GM21717 (cell line): Measurements from ENCODE around the gene JUNB.
"Not testable (repeated sequence)": the region's sequence is repeated elsewhere in the genome, so short reads cannot be mapped to it uniquely, and the experiment has no call there.

Experiments used
- ATAC-seq: cut with Tn5 transposase; IDR thresholded peaks from one replicate; pipeline ENCODE4 v1.9.1; 2021; ENCODE audit warnings: mild to moderate bottlenecking, moderate library complexity; ENCODE audit not compliant: unreplicated experiment

The JUNB gene

DNA sequence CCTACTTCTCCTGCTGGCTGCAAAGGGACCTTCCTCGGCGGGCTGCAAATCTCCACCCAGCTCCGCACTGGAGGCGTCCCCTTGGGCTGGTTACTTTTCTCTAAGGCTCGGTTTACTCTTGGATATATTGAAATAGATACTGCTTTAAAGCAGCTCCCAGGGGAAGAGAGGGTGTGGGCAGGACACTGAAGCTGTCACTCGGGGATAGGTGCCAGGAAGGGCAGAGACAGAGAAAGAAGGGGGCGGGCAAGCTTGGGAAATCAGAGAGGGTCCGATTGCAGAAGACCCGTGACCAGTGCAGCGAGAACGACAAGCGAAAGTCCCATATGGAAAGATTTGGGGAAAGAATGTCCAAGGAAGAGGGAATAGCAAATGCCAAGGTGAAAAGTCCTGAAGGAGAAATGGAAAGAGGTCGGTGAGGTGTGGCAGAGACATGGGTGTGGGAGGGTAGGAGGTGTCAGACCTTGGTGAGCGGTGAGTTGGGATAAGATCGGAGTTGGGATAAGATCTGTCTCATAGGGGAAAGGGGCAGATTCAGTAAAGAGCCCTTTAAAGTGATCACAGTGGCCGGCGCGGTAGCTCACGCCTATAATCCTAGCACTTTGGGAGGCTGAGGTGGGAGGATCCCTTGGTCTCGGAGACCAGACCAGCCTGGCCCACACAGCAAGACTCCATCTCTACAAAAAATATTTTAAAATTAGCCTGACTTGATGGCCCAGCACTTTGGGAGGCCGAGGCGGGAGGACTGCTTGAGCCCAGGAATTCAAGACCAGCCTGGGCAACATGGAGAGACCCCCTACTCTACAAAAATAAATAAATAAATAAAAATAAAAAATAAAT is 11.2 kb downstream of the JUNB start:
- no peak for ATAC-seq

DNA sequence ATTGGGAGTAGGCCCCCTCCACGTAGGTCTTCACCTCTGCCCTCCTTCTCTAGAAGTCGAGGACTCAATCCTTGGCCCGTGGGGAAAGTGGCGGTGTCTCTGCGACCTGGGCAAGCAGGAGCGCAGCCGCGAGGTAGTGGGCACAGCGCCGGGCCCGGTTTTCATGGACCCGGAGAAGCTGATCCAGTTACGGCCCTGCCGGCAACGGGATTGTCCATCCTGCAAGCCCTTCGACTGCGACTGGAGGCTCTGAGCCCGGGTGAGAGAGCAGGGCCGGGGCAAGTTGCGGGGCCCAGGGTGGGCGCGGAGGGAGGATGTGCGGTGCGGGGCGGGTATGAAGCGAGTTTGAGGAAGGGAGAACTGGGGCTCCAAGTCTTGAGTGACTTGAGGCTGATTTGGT is 12.8 kb downstream of the JUNB start:
- ATAC-seq, result no peak

DNA sequence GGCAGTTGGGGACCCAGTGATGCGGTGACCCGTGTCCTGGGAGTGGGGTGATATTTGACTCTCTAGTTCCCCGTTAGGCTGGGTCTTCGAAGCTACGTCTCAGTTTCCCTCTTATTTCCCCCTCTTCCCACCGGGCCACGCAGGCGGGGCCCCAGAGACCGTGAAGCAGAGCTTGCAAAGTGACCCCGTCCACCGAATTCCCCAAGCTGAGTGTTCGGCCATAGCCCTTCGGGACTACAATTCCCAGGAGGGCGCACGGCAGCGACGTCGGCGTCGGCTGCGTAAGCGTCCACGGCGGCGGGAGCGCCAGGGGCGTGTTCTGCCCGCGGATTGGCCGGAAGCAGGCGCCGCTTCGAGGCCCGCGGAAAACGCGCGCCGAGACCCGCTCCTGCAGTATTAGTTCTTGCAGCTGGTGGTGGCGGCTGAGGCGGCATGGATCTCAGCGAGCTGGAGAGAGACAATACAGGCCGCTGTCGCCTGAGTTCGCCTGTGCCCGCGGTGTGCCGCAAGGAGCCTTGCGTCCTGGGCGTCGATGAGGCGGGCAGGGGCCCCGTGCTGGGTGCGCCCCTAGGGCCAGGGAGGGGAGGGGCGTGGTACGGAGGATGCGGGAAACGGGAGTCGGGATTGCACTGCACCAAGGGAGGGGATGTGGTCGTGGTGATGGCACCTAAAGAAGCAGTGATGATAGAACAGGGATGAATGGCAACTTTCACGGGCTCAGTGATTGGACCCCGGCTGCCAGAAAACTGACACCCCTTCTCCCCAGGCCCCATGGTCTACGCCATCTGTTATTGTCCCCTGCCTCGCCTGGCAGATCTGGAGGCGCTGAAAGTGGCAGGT is 15.2 kb downstream of the JUNB start, which contains the start of gene RNASEH2A:
RNASEH2A (plus strand) TSS at position 343 of the 840 bp plus-strand sequence; CDS start at position 433, 90 bp downstream.
- ATAC-seq, result no peak

DNA sequence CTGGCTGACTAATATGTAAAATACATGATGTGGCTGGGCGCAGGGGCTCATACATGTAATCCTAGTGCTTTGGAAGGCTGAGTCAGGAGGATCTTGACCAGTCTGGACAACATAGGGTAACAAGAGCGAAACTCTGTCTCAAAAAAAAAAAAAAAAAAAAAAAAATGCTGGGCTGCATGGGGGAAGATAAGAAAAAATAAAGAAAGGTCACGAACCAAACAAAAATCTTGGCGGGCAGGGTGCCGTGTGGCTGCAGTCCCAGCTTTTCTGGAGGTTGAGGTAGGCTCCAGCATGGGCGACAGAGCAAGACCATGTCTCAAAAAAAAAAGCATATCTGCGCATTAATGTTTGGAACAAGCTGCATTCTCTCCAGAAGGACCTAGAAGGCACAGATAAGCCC is 23.8 kb downstream of the JUNB start:
- ATAC-seq, result no peak

DNA sequence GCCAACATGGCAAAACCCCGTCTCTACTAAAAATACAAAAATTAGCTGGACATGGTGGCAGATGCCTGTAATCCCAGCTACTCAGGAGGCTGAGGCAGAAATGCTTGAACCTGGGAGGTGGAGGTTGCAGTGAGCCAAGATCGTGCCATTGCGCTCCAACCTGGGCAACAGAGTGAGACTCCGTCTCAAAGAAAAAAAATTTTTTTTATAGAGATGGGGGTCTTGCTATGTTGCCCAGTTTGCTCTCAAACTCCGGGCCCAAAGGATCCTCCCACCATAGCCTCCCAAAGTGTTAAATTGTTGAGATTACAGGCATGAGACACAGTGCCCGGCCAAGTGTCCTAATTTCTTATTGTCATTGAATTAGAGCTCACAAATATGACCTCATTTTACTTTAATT is 25.9 kb downstream of the JUNB start:
- not testable (repeated sequence) for ATAC-seq

DNA sequence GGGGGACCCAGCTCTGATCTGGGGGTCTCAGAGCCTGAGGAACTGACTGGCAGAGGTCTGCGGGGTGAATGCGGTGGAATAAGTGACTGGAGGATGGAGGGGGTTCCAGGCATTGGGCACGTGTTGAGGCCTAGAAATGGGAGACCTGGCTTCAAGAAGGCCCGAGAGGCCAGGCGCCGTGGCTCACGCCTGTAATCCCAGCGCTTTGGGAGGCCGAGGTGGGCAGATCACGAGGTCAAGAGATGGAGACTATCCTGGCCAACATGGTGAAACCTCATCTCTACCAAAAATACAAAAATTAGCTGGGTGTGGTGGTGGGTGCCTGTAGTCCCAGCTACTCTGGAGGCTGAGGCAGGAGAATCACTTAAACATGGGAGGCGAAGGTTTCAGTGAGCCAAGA is 26.5 kb downstream of the JUNB start:
- not testable (repeated sequence) for ATAC-seq

DNA sequence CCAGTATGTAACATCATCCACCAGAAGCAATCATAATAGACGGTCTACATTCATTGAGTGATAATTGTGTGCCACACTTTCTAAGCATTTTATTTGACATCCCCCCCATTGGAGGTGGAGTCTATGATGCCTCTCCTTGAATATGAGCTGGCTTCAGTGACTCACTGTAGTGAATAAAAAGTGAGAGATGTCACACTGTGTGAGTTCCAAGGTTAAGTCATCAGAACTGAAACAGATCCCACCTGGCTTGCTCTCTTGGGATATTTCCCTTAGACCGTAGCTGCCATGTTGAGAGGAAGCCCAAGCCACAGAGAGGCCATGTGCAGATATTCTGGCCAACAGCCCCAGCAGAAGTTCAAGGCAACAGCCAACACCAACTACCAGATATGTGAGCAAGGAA is 30.5 kb downstream of the JUNB start:
- no peak for ATAC-seq

DNA sequence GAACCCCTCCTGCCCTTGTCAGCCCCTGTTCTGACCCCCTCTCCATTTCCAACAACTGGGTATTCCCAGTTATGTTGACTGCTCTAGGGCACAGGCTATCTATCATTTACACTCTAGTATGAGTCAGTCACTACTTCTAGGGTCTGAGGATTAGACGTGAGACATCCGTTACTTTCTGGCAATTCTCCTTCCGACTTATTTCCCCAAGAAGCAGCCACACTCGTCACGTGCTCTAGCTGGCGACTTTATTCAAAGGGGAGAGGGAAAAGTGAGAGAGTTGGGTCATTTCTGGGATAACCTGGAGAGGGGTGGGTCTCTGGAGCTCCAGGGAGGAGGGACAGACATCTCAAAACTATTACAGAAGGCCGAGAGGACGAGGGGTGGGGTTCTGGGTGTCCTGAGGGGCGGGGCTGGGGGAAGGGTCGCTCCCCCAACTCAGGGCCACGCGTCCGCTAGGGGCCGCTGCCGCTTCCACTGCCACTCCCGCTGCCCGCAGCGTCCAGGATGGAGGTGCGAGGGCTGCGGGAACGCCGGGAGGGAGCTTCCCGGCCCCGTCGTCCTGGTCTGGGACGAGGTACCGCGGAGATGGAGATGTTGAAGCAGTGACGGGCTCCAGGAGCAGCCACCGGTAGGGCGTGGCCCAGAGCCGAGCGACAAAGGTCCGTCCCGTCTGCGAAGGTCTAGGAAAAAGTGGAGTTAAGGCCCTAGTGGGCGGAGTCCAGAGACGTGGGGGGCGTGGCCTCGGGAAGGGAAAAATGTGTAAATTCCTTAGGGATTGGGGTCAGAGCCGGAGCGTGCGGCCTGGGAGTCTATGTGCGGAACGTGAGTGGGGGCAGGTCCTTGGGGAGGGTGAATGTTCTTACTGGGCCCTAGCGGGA is 34.2 kb downstream of the JUNB start:
- no peak for ATAC-seq

DNA sequence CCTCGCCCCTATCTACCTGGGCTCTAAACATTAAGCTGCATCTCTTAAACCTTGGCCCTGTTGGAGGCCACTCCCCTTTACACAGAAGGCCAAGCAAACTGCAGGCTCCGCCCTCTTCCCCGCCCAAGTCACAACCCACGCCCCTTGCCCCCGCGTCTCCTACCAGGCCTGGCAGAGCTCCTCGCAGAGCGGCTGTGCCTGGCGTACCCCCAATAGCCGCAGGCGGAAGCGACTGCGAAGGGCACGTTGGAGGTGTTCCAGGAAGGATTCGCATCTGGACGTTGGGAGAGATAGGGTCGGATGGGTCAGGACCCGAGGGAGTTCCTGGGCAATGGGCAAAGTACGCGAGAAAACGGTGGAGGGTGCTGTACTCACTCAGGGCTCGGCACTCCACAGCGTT is 37.2 kb downstream of the JUNB start:
- ATAC-seq, result no peak

DNA sequence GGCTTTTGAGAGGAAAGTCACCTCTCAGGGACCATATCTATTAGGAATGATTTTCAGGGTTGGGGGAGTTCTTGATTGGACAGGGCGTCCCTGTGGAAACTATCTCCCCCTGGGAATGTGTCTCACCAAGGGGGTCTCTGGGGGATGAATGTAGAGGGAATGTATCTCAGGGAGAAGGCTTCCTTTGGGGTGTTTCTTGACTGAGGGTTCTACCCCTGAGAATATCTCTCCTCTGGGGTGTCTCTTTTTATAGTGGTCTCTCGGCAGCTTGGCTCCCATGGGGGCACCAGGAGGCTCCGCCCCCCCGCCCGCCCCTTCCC is 42.1 kb downstream of the JUNB start:
- no peak for ATAC-seq

DNA sequence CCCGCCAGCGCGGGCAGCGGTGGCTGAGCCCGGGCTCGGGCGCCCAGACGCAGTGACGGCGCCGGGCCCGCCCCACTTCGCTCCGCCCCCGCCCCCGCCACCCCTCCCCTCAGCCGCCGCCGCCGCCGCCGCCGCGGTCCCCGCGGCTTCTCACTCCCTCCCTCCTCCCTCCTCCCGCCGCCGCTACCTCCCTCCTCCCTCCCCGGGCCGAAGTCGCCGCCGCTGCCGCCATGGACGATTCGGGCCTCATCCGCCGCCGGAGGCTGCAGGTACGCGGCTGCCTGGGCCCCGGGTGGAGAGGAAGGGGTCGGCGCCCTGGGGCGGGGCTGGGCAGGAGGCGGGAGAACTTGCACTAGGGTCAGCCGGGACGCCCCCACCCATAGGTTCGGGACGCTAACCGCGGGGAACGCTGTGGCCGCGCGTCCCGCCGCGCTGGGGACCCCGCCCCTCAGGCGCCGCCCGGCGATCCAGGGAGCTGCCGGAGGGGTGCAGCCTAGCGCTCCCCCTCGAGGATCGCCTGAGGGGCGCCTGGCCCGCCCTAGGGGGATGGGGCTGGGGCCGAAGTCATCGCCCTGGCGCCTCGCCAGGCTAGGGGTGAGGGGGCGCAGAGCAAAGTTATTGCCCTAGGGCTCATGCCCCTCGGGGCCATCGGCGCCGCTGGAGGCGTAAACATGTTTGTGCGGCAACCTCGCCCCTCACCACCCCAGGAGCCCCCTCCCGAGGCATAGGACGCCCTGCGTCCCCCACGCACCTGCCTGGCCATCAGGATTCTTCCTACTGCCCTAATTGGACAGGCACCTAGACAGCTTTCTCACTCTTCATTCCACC is 42.7 kb downstream of the JUNB start:
- ATAC-seq, result no peak

DNA sequence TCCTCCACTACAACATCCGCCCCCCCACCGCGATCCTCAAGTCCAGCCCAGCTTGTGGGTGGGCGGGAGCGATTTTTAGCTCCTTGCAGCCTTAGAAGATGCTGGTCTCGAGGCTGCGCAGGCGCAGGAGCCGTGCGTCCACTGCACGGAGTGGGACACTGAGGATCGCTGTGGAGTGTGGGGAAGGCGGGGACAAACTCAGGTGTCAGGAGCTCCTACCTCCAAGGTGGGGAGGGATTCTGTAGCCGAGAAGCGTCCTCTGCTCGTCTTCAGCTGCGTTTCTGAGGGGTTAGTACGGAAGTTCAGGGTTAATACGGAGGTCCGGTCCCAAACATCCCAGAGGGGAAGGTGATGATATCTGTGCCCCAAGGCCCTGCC is 43.3 kb downstream of the JUNB start, which contains the start of gene RTBDN:
RTBDN (minus strand) TSS at position 14 of the 378 bp plus-strand sequence. CDS start 4,600 bp downstream, outside the sequence.
- no peak for ATAC-seq

DNA sequence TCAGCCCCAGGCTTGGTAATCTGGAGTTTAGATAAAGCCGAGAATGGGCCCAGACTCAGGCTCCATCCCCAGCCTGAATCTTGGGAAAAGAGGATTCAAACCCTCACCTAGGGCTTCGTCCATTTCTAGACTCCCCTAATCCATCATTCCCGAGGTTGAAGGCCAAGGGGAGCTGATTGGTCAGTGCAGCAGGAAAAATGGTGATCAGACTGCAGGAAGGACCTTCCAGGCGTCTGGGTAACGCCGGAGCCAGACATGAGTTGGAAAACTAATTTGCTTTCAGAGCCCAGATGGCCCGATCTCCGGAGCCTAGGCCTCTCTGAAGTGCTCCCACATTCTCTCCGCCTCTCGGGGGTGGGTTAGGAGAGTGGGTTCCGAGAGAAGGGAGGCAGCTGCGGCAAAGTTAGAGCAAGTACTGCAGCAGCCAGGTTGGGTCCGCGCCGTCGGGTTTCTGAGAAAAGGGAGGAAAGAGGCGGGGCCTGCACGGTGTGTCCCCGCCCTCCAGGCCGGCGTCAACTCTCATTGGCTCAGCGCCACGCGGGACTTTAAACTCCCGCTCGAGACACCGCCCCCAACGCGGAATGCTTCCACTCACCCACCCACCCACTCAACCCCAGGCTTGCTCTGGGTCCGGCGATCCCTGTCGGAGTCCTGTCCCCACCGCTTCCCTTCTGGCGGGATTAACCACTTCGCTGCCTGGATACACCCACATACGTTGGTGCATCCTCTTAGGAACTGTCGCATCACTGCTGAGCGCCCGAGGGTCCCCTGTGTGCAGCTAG is 43.9 kb downstream of the JUNB start:
- ATAC-seq, result no peak

DNA sequence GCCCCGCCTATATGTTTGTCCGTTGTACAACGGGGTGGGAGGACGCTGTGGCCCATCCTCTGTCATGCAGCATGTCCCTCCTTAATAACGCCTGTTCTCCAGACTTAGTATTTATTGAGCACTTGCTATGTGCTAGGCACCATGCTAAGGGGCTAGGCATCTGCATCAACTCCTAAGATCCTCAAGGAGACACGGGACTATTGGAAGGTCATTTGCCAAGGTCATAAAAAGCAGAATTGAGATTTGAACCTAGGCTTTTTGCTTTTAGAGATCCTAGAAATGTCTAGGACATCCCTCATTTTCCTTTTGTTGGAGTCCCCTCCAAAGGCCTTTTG is 45.2 kb downstream of the JUNB start:
- no peak for ATAC-seq

DNA sequence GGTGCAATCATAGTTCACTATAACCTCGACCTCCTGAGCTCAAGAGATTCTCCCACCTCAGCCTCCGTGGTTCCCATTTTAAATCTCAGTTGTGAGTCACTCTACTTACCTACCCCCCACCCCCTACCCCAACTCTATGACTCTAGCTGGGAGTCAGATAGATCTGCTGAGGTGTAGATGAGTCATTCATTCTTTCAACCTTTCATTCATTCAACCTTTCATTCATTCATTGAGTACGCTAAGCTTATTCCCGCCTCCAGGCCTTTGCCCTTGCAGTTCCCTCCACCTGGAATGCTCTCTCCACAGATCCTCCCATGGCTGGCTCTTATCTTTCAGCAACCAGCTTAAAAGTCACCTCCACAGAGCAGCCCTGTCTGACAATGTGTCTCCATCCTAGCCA is 45.9 kb downstream of the JUNB start:
- ATAC-seq, result no peak

DNA sequence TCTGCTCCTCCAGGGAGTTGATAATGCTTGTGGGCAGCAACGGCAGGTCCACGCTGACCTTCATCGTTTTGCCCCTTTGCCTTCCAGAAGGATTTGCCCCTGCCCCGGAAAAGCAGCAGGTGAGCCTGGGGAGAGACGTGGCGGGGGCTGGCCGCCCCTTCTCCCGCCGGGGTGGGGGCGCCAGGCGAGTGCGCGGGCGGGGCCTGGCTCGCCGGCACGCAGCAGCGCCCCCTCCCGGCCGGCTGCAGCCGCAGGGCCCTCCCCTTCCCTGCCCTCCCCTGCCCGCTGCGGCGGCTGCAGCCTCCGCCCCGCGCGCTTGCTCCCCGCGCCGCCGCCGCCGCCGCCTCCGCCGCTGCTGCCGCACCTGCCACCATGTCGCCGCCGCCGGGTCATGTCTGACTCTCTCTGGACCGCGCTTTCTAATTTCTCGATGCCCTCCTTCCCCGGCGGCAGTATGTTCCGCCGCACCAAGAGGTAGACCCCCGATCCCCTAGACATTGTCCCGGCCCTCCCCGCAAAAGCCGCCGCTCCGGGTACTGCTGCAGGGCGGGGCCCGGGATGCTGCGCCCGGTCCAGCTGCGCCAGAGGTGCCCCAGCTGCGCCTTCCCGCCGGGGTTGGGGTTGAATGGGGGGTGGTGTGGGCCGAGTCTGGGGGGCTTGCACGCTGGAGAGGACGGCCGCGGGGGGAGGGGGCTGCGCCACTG is 47.0 kb downstream of the JUNB start, which contains the start of gene MAST1:
MAST1 (plus strand) TSS at position 334 of the 704 bp plus-strand sequence; CDS start at position 392, 58 bp downstream.
- ATAC-seq, result no peak

DNA sequence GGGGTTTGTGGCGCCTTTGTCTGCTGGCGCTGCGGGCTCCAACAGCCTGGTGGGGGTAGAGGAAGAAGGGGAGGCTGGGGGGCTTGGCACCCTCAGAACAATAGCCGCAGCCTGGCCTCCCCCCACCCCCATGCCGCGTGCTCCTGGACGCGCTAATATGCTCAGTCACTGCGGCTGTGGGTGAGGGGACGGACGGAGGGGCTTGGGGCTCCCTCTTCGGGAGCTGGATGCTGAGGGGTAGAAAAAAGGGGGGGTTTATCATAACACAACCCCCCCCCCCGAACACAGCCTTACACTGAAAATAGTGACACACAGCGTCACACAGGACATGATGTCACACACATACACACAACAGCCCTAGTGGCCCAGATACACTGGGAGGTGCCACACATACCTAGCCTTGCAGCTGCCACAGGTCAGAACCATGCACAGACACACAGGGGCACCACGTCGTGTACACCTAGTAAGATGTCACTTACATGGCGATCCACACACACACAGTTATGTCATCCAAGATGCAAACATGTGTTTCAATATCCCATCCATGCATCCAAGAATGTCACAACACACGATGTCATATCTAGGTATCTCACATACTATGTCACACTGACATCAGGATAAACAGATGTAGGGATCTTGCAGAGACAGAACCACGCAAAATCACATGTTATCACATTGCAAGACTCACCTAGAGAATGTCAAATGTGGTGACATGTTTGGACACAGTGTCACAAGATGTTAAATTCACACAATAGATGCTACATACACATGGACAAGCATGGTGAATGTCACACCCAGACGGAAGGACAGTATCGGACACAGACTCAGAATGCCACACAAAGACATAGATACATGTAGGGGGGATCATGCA is 47.8 kb downstream of the JUNB start:
- no peak for ATAC-seq
